Measurements from ENCODE around the gene DISP3.

- TF ChIP-seq CTCF (IDR thresholded peaks at IDR 0.05) (no peak), POLR2A (IDR thresholded peaks at IDR 0.05) (no peak)
Observed at GRCh38 chr1:11540773-11541160, 61.8 kb downstream of the DISP3 start.
